GM18907 (cell line): ENCODE results near the gene SPOCK1.
A peak's percentile ranks its signal among the peaks of the same experiment; 100 is the strongest.
"Not testable (repeated sequence)": the region's sequence is repeated elsewhere in the genome, so short reads cannot be mapped to it uniquely, and the experiment has no call there.

Experiments used
- ATAC-seq: cut with Tn5 transposase; IDR thresholded peaks from one replicate; pipeline ENCODE4 v1.9.1; 2021; ENCODE audit warnings: mild to moderate bottlenecking, moderate library complexity; ENCODE audit not compliant: unreplicated experiment

The SPOCK1 gene

DNA sequence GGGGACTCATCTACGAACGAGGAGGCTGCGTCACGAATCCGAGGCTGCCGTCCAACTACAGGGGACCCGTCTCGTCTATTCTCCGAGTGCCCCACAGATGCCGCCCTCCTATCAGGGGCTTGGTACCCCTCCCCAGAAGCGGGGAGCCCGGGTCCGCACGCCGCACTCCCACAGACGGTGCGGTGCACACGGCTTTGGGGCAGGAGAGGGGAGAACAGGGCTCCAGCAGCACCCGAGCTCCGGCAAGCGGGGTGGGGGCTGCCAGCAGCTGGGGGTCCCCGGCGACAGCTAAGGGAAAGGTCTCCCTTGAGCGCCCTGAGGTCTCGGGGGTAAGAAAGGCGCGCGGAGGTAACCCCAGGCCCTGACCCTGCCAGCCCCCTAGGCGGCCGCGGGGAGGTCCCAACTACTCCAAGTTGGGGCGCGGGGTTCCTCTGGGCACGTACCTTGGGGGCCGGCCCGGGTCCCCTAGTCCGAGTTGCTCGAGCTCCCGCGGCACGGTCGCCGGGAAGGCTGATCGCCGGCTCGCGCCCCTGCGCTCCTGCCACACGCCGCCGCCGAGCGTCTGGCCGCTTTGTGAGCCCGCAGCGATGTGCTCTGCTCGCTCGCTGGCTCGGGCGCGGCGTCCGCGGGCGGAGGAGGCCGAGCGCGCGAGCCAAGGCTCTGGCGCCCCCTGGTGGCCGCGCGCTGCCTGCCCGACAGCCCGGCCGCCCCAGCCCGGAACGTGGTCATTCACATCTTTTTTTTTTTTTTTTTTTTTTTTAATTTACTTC lies at the start of gene SPOCK1:
SPOCK1 (minus strand) TSS at position 591 of the 770 bp plus-strand sequence.
- ATAC-seq = peak; percentile 90

DNA sequence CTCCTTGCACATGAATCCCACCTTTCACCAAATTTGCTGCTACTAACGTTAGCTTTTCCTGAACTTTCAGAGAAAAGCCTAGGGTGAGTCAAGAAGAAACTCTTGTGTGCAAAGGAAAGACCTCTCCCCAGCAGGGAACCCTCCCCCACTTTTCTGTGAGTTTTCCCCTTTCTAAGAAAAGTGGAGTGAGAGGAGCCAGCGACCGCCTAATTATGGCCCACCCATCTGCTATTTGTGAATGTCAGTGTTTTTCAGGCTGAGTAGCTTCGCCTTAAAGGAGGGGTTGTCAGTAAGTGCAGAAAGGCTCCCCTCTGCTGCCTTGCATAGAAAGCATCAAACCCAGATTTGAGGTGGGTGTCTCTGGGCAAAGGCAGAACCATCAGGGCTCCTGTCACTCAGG lies 46.8 kb upstream of the SPOCK1 start:
- no peak for ATAC-seq

DNA sequence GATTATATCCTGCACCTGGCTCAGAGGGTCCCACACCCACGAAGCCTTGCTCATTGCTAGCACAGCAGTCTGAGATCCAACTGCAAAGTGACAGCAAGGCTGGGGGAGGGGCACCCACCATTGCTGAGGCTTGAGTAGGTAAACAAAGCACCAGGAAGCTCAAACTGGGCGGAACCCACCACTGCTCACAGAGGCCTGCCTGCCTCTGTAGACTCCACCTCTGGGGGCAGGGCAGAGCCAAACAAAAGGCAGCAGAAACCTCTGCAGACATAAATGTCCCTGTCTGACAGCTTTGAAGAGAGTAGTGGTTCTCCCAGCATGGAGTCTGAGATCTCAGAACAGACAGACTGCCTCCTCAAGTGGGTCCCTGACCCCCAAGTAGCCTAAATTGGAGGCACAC lies 36.3 kb upstream of the SPOCK1 start:
- ATAC-seq = not testable (repeated sequence)

DNA sequence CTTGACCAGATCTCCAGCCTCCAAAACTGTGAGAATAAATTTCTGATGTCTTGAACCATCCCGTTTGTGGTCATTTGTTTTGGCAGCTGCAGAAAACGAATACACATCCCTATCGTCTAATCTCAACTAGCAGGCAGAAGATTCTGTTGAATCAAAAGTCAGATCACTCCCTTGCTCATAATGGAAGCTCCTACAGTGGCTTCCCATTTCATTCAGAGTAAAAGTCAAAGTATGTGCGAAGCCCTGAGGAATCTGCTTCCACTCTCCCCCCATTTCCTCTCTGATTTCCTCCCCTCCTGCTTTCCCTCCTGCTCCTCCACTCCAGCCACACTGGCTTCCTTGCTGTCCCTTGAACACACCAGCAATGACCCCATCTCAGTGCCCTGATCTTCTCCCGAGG lies 34.8 kb upstream of the SPOCK1 start:
- ATAC-seq = no peak

GRCh38 chr5:137531266-137531665 lies 32.1 kb upstream of the SPOCK1 start:
- ATAC-seq = no peak

GRCh38 chr5:137521246-137521645 lies 22.1 kb upstream of the SPOCK1 start:
- no peak for ATAC-seq

- ATAC-seq = no peak
Measured at GRCh38 chr5:137516961-137517360, 17.8 kb upstream of the SPOCK1 start.

DNA sequence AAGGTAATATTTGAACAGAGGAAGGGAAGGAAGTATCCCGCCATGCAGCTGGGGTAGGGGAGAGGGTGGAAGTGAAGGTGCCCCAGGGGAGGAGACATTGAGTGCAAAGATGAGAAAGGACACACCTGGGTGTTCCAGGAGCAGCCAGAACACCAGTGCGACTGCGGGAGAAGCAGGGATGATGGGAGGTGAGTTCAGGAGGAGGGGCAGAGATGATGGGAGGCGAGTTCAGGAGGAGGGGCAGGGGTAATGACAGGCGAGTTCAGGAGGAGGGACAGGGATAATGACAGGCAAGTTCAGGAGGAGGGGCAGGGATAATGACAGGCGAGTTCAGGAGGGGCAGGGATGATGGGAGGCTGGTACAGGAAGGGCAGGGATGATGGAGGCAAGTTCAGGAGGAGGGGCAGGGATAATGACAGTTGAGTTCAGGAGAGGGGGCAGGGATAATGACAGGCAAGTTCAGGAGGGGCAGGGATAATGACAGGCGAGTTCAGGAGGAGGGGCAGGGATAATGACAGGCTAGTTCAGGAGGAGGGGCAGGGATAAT lies 17.2 kb upstream of the SPOCK1 start:
- ATAC-seq = no peak

DNA sequence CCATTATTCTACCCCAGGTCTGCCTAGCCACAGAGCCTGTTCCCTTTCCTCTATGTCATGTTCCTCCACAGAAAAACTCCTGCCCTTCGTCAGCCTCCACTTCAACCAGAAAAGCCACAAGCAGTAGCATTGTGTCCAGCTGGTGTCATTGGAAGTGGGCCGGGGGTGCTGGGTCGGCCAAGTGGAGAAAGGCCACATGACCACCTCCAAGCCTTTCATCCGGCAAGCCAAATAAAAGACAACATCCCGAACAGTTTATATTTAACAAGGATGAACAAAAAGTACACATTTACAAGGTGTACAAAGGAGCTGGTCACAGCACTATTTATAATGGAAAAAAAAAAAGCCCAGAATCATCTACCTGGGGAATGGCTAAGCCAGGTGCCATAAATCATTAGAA lies 16.1 kb upstream of the SPOCK1 start:
- ATAC-seq = no peak

DNA sequence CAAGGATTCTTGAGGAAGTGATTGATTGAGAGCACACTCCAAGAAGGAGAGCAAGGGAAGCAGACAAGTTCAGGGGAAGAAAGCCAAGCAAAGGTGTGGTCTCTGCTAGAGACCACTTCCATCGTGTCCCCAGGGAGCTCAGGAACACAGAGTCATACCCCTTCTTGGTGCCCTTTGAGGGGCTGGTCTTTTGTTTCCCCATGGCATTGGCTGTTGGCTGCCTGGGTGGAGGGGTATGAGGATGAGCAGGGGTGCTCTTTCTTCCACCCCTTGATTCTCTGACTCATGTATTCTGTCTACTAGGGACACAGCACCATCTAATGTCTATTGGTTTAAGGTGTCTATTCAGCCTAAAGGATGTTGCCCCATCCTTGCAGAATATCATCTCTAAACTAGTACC lies 11.5 kb upstream of the SPOCK1 start:
- ATAC-seq = no peak

- no peak for ATAC-seq
Measured at GRCh38 chr5:137507150-137507549, 8.0 kb upstream of the SPOCK1 start.

- no peak for ATAC-seq
Measured at GRCh38 chr5:137506296-137506695, 7.2 kb upstream of the SPOCK1 start.

DNA sequence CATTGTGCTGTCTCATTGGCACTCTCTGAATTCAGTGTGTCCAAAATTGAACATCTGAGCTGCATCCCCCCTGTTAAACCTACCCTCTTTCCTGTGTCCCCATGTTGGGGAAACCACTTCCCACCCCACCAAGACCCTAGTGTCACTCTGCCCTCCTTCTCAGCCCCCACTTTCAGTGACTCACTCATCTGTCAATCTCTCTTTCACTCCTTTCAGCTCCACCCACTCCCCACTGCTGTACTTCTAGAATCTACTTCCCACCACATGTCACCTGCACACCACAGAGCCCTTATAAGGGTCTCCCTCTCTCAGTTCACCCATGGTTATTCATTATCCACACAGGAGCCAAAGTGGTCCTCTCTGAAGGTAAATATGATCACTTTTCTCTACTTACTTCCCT lies 5.8 kb upstream of the SPOCK1 start:
- ATAC-seq = no peak

GRCh38 chr5:137503456-137503855 lies 4.3 kb upstream of the SPOCK1 start:
- no peak for ATAC-seq

DNA sequence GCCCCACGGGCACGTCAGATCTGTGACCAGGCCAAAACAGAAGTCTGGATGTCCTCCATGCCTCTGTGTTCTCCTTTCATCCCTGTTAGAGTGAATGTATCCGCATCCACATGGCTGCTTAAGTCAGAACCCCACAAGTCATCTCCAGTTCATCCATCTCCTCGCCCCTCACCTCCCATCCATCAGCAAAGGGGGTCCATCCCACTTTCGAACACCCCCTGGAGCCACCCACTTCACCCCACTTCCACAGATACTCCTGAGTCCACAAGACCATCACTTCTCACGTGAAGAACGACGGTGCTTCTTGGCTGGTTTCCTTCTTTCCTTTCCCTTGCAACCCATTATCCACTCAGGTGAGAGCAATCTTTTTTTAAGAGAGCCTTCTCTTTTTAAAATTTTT lies 3.5 kb upstream of the SPOCK1 start:
- ATAC-seq = no peak

GRCh38 chr5:137501846-137502406 lies 2.8 kb upstream of the SPOCK1 start:
- ATAC-seq = no peak

GRCh38 chr5:137501226-137501625 lies 2.1 kb upstream of the SPOCK1 start:
- ATAC-seq = no peak

- no peak for ATAC-seq
Measured at GRCh38 chr5:137500615-137501225, 1.6 kb upstream of the SPOCK1 start.

- ATAC-seq = not testable (repeated sequence)
Measured at GRCh38 chr5:137499506-137499847, 351 bp upstream of the SPOCK1 start.

DNA sequence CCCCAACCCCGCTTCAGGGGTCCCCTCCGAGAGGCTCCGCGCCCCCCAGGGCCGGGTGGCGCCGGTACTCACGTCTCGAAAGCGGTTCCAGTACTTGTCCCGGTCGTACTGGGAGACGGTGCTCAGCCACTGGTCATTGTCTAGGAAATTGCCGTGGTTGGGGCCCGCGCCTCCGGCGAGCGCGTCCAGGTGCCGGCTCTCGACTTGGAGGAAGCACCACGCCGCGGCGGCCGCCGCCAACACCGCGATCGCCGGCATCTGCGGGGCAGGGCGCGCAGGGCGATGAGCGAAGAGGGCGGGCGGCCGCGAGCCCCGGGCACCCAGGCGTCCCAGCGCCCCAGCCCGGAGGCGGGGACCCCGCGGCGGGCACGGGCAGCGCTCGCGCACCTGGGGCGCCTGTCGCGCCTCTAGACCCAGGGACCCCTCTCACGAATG lies 808 bp downstream of the SPOCK1 start:
- ATAC-seq = no peak

DNA sequence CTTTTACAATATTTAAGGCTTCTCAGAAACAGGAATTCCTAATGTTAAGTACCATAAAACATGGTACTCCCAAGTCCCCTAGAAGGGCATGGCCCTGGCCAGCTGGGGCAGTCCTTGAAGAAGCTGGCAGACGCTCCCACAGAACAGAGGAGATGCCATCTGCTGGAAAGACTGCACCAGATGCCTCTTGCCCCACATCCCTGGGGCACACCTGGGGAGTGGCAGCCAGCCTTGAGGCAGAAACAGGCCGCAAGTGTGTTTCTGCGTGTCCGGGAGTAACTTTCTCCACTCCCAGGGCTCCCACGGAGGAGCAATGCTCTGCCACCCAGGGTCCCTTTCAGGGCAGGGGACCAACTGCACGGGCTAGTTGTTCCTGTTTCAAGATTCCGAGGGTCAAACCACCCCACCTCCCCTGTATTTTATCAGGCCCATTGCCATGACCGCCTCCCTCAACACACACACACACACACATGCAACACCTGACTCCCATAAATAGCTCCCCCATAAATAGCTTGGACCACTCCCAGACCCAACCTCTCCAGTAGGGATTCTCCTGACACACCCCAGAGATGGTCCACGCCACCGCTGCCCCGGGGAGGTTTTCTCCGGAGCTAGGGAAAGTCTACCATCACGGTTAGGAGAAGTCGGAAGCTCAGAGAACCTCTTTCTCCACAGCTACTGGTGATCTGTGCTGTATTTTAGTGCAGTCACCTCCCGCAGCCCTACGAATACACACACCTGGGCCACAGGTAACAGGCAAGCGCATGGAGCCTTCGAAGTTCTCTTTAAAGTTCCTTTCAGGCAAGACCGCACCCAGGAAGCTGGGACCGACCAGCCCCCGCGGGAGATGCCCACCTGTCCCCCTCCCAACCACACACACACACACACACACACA lies 1.5 kb downstream of the SPOCK1 start:
- ATAC-seq = no peak
